ENCODE measurements around the gene LIN7A. TPM values are rescaled to one million over a fixed set of nuclear protein-coding genes. Genes with fewer than 3 reads are reported as not detected.

LIN7A gene
- polyA plus RNA-seq, 1 donor from 2014 or later, result 31.5 TPM

DNA sequence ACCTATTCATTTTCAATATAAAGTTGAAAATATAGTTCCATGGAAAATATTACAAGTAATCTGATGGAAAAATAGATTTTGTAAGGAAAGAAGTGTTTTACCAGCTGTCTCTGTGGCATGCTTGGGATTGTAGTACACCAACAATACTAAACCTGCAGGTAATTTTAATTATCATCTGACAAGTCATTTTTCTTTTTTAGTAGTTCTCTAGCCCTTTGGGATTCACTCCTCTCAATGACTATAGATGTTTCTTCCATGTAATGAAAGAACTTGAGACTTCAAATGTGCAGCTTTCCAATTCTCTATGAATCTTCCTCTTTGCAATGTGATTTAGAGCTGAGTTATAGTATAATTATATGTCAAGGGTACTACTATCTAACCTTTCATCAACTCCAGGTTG lies 14.7 kb upstream of the LIN7A start:
- H3K4me2 ChIP-seq (ENCODE audit: low read length), result no peak overlapping the region

DNA sequence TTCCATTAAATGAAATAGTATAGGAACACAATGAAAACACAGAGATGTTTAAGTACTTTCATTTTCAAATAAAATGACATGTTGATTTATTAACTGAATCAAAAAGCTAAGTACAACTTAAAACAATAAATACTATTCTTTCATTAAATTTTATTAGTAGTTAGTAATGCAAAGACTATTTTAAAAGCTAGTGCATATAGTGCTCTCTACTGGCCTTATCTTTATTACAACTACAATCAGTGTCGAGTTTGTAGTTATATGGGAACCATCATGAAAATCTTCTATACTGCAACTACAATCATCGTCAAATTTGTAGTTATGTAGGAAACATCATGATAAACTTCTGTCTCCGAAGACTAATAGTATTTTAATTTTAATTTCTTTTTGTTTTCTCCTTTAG lies 8.9 kb upstream of the LIN7A start:
- TF ChIP-seq CTCF (IDR thresholded peaks at IDR 0.05; ENCODE audit: poor library complexity, severe bottlenecking), result peak; percentile 46
- TF ChIP-seq POLR2AphosphoS5 (IDR thresholded peaks at IDR 0.05), result no peak
- TF ChIP-seq SMC3 (conservative IDR thresholded peaks at IDR 0.05; ENCODE audit: poor library complexity), result peak; percentile 37
- TF ChIP-seq RAD21 (conservative IDR thresholded peaks at IDR 0.05), result peak; percentile 48

More for the DNA sequence above, 14.7 kb upstream of the LIN7A start:
- Histone ChIP-seq H3K9me3 (ENCODE audit: low read length) (no peaks in the 10 kb centered on the region), H3K36me3 (ENCODE audit: insufficient read depth, low read length) (no peaks in the 10 kb centered on the region), H3K79me2 (replicated peaks; ENCODE audit: insufficient read depth, low read length) (no peaks in the 10 kb centered on the region), H3K9me2 (ENCODE audit: insufficient read depth, low read length) (no peaks in the 10 kb centered on the region), H3F3A (ENCODE audit: insufficient read depth, low read length, poor library complexity, severe bottlenecking) (no peaks in the 10 kb centered on the region), H3K27me3 (ENCODE audit: insufficient read depth, low read depth, low read length) (no peaks in the 10 kb centered on the region), H3K4me3 (ENCODE audit: low read length) (no peak overlapping the region), H4K20me1 (ENCODE audit: insufficient read depth) (no peaks in the 10 kb centered on the region), H3K27ac (ENCODE audit: low read length) (no peak overlapping the region), H2AFZ (ENCODE audit: low read depth, low read length) (no peak overlapping the region), H3K9ac (ENCODE audit: low read length) (no peak overlapping the region)
- TF ChIP-seq EZH2 (IDR thresholded peaks at IDR 0.05; ENCODE audit: borderline replicate concordance, insufficient read depth, low read length, poor library complexity, severe bottlenecking), result no peak

GRCh38 chr12:80943338-80943737 lies 5.6 kb upstream of the LIN7A start:
- no peak for TF ChIP-seq CTCF (IDR thresholded peaks at IDR 0.05; ENCODE audit: poor library complexity, severe bottlenecking)
- no peak for TF ChIP-seq SMC3 (conservative IDR thresholded peaks at IDR 0.05; ENCODE audit: poor library complexity)
- TF ChIP-seq EP300 (conservative IDR thresholded peaks at IDR 0.05; ENCODE audit: poor library complexity, severe bottlenecking), result no peak
- no peak for TF ChIP-seq TAF1 (IDR thresholded peaks at IDR 0.05; ENCODE audit: low read depth)
- no peak for TF ChIP-seq POLR2AphosphoS5 (IDR thresholded peaks at IDR 0.05)
- no peak for TF ChIP-seq RAD21 (conservative IDR thresholded peaks at IDR 0.05)
- TF ChIP-seq MXI1 (conservative IDR thresholded peaks at IDR 0.05; ENCODE audit: poor library complexity, severe bottlenecking), result no peak
- TF ChIP-seq, protein P1, sequence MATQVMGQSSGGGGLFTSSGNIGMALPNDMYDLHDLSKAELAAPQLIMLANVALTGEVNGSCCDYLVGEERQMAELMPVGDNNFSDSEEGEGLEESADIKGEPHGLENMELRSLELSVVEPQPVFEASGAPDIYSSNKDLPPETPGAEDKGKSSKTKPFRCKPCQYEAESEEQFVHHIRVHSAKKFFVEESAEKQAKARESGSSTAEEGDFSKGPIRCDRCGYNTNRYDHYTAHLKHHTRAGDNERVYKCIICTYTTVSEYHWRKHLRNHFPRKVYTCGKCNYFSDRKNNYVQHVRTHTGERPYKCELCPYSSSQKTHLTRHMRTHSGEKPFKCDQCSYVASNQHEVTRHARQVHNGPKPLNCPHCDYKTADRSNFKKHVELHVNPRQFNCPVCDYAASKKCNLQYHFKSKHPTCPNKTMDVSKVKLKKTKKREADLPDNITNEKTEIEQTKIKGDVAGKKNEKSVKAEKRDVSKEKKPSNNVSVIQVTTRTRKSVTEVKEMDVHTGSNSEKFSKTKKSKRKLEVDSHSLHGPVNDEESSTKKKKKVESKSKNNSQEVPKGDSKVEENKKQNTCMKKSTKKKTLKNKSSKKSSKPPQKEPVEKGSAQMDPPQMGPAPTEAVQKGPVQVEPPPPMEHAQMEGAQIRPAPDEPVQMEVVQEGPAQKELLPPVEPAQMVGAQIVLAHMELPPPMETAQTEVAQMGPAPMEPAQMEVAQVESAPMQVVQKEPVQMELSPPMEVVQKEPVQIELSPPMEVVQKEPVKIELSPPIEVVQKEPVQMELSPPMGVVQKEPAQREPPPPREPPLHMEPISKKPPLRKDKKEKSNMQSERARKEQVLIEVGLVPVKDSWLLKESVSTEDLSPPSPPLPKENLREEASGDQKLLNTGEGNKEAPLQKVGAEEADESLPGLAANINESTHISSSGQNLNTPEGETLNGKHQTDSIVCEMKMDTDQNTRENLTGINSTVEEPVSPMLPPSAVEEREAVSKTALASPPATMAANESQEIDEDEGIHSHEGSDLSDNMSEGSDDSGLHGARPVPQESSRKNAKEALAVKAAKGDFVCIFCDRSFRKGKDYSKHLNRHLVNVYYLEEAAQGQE (IDR thresholded peaks at IDR 0.05; ENCODE audit: borderline replicate concordance), result no peak
- H3K9ac ChIP-seq (ENCODE audit: low read length), result no peak overlapping the region
- no peak overlapping the region for H3K4me3 ChIP-seq (ENCODE audit: low read length)
- H3K79me2 ChIP-seq (replicated peaks; ENCODE audit: insufficient read depth, low read length), result no peaks in the 10 kb centered on the region
- H2AFZ ChIP-seq (ENCODE audit: low read depth, low read length), result no peak overlapping the region
- H3K9me2 ChIP-seq (ENCODE audit: insufficient read depth, low read length), result no peaks in the 10 kb centered on the region
- no peak overlapping the region for H3K27ac ChIP-seq (ENCODE audit: low read length)
- no peaks in the 10 kb centered on the region for H3K9me3 ChIP-seq (ENCODE audit: low read length)
- H3K4me2 ChIP-seq (ENCODE audit: low read length), result no peak overlapping the region
- no peaks in the 10 kb centered on the region for H4K20me1 ChIP-seq (ENCODE audit: insufficient read depth)
- no peaks in the 10 kb centered on the region for H3K36me3 ChIP-seq (ENCODE audit: insufficient read depth, low read length)
- H3F3A ChIP-seq (ENCODE audit: insufficient read depth, low read length, poor library complexity, severe bottlenecking), result no peaks in the 10 kb centered on the region
- no peaks in the 10 kb centered on the region for H3K27me3 ChIP-seq (ENCODE audit: insufficient read depth, low read depth, low read length)

More for the DNA sequence above, 8.9 kb upstream of the LIN7A start:
- H3K4me3 ChIP-seq (ENCODE audit: low read length), result no peak overlapping the region
- no peaks in the 10 kb centered on the region for H3K27me3 ChIP-seq (ENCODE audit: insufficient read depth, low read depth, low read length)
- H3K4me2 ChIP-seq (ENCODE audit: low read length), result no peak overlapping the region
- H3K36me3 ChIP-seq (ENCODE audit: insufficient read depth, low read length), result no peaks in the 10 kb centered on the region
- H3K27ac ChIP-seq (ENCODE audit: low read length), result no peak overlapping the region
- no peaks in the 10 kb centered on the region for H3K9me2 ChIP-seq (ENCODE audit: insufficient read depth, low read length)
- H4K20me1 ChIP-seq (ENCODE audit: insufficient read depth), result no peaks in the 10 kb centered on the region
- no peak overlapping the region for H3K9ac ChIP-seq (ENCODE audit: low read length)
- no peaks in the 10 kb centered on the region for H3K9me3 ChIP-seq (ENCODE audit: low read length)
- no peak overlapping the region for H2AFZ ChIP-seq (ENCODE audit: low read depth, low read length)
- H3K79me2 ChIP-seq (replicated peaks; ENCODE audit: insufficient read depth, low read length), result no peaks in the 10 kb centered on the region
- no peaks in the 10 kb centered on the region for H3F3A ChIP-seq (ENCODE audit: insufficient read depth, low read length, poor library complexity, severe bottlenecking)

All from neural cell (in vitro differentiated cells).